H7 (cell line): ENCODE data around the gene HTT. TPM values are rescaled to one million over a fixed set of nuclear protein-coding genes. Genes with fewer than 3 reads are reported as not detected.

Source experiments
- DNase-seq: peaks from one replicate; pipeline ENCODE4 v3.0.0; 2012
- H3K27me3 ChIP-seq: 2 replicates; pipeline ENCODE4 v1.6.0; 2011; ENCODE audit warnings: mild to moderate bottlenecking, low read length; ENCODE audit not compliant: control insufficient read depth, insufficient read depth
- H3K36me3 ChIP-seq: replicated peaks from 2 replicates; pipeline ENCODE4 v1.5.1; 2011; ENCODE audit warnings: low read length; ENCODE audit not compliant: control insufficient read depth, insufficient read depth
- H3K4me3 ChIP-seq: 2 replicates; pipeline ENCODE4 v1.5.1; 2011; ENCODE audit warnings: low read depth, mild to moderate bottlenecking, control low read depth, low read length, moderate library complexity; ENCODE audit not compliant: insufficient read depth
- total RNA-seq: library from RNA; depleted of rRNA; stranded (reverse); fragments of >200 nt; shearing (Covaris generic); gene quantifications from 2 replicates; pipeline ENCODE4 v1.2.3, GENCODE V29; 2014

The HTT gene
- total RNA-seq, 1 experiment from 2014 or later: 24.4 TPM

GRCh38 chr4:3234171-3235029, 159.9 kb downstream of the HTT start:
- Histone ChIP-seq H3K27me3 (0 out of 2 replicates have a peak, but pooled peaks cover 1% of the 10 kb centered on the region), H3K36me3 (peaks cover 32% of the 10 kb centered on the region), H3K4me3 (no peak overlapping the region)
- no peak for DNase-seq

- Histone ChIP-seq H3K4me3 (no peak overlapping the region), H3K27me3 (0 out of 2 replicates have a peak, but pooled peaks cover 1% of the 10 kb centered on the region), H3K36me3 (peaks cover 32% of the 10 kb centered on the region)
- DNase-seq: no peak
Measured at GRCh38 chr4:3235030-3235345, 160.5 kb downstream of the HTT start.

GRCh38 chr4:3235581-3235980, 161.1 kb downstream of the HTT start:
- Histone ChIP-seq H3K27me3 (0 out of 2 replicates have a peak, but pooled peaks cover 1% of the 10 kb centered on the region), H3K36me3 (peaks cover 31% of the 10 kb centered on the region), H3K4me3 (no peak overlapping the region)
- DNase-seq: no peak

GRCh38 chr4:3236326-3236878, 161.9 kb downstream of the HTT start:
- Histone ChIP-seq H3K36me3 (peaks cover 29% of the 10 kb centered on the region), H3K27me3 (0 out of 2 replicates have a peak, but pooled peaks cover 1% of the 10 kb centered on the region), H3K4me3 (no peak overlapping the region)
- peak; percentile 57 for DNase-seq

- no peak overlapping the region for H3K4me3 ChIP-seq
- peaks cover 27% of the 10 kb centered on the region for H3K36me3 ChIP-seq
- DNase-seq: no peak
- H3K27me3 ChIP-seq: 0 out of 2 replicates have a peak, but pooled peaks cover 1% of the 10 kb centered on the region
Measured at GRCh38 chr4:3237266-3237665, 162.8 kb downstream of the HTT start.

GRCh38 chr4:3237712-3238560, 163.5 kb downstream of the HTT start:
- peaks cover 26% of the 10 kb centered on the region for H3K36me3 ChIP-seq
- 0 out of 2 replicates have a peak, but pooled peaks cover 1% of the 10 kb centered on the region for H3K27me3 ChIP-seq
- peak; percentile 93 for DNase-seq
- H3K4me3 ChIP-seq: no peak overlapping the region

GRCh38 chr4:3238721-3239120, 164.2 kb downstream of the HTT start:
- 0 out of 2 replicates have a peak, but pooled peaks cover 1% of the 10 kb centered on the region for H3K27me3 ChIP-seq
- no peak overlapping the region for H3K4me3 ChIP-seq
- DNase-seq: peak; percentile 61
- peaks cover 22% of the 10 kb centered on the region for H3K36me3 ChIP-seq

- peaks cover 22% of the 10 kb centered on the region for H3K36me3 ChIP-seq
- no peak for DNase-seq
- no peak overlapping the region for H3K4me3 ChIP-seq
- 0 out of 2 replicates have a peak, but pooled peaks cover 1% of the 10 kb centered on the region for H3K27me3 ChIP-seq
Measured at GRCh38 chr4:3239303-3239702, 164.8 kb downstream of the HTT start.

- Histone ChIP-seq H3K36me3 (peaks cover 20% of the 10 kb centered on the region), H3K27me3 (0 out of 2 replicates have a peak, but pooled peaks cover 1% of the 10 kb centered on the region), H3K4me3 (no peak overlapping the region)
- DNase-seq: no peak
Measured at GRCh38 chr4:3239998-3240920, 165.8 kb downstream of the HTT start.

GRCh38 chr4:3240936-3241522, 166.5 kb downstream of the HTT start:
- no peak for DNase-seq
- H3K4me3 ChIP-seq: no peak overlapping the region
- peaks cover 14% of the 10 kb centered on the region for H3K36me3 ChIP-seq
- H3K27me3 ChIP-seq: 0 out of 2 replicates have a peak, but pooled peaks cover 1% of the 10 kb centered on the region

GRCh38 chr4:3241898-3242524, 167.5 kb downstream of the HTT start:
- Histone ChIP-seq H3K27me3 (0 out of 2 replicates have a peak, but pooled peaks cover 1% of the 10 kb centered on the region), H3K36me3 (peaks cover 13% of the 10 kb centered on the region), H3K4me3 (no peak overlapping the region)
- DNase-seq: no peak

- DNase-seq: no peak
- H3K4me3 ChIP-seq: no peak overlapping the region
- peaks cover 13% of the 10 kb centered on the region for H3K36me3 ChIP-seq
- H3K27me3 ChIP-seq: 0 out of 2 replicates have a peak, but pooled peaks cover 1% of the 10 kb centered on the region
Measured at GRCh38 chr4:3243136-3243780, 168.8 kb downstream of the HTT start.
